GM21717 (cell line): ENCODE data around the gene ZNF341.

Experiments
- ATAC-seq: cut with Tn5 transposase; IDR thresholded peaks from one replicate; pipeline ENCODE4 v1.9.1; 2021; ENCODE audit warnings: mild to moderate bottlenecking, moderate library complexity; ENCODE audit not compliant: unreplicated experiment

The ZNF341 gene

DNA sequence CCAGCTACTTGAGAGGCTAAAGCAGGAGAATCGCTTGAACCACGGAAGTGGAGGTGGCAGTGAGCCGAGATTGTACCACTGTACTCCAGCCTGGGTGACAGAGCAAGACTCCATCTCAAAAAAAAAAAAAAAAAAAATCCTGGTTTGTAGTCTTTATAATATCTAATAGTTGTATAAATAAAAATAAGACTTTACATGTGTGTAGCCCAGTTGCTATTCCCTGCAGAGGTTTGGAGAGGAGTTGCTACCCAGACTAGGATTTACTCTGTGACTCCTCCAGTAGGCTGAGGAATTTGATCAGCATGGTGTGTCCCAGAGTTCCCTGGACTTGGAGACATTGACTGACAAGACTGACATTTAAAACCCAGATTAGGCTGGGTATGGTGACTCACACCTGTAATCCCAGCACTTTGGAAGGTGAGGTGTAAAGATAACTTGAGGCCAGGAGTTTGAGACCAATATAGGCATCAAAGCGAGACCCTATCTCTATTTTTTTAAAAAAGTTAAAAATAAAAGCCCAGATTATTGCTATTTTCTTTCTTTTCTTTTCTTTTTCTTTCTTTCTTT, 89.6 kb downstream of the ZNF341 start:
- no peak for ATAC-seq

DNA sequence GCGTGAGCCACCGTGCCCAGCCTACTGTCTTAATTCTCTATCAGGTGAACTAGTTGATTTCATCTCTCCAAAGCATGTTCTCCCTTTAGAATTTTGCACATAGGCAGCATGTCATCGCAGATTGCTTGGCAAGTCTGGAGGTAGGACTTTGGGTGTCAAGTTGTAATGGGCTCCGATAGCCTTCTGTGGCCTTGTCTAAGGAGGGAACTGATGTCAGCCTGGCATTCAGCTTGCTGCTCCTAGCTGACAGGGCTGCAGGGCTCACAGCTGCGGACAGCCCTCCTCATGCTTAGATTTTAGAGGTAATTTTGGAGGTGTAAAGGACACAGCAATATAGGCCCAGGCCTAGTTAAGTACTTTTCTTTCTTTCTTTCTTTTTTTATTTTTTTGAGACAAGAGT, 90.6 kb downstream of the ZNF341 start:
- no peak for ATAC-seq

DNA sequence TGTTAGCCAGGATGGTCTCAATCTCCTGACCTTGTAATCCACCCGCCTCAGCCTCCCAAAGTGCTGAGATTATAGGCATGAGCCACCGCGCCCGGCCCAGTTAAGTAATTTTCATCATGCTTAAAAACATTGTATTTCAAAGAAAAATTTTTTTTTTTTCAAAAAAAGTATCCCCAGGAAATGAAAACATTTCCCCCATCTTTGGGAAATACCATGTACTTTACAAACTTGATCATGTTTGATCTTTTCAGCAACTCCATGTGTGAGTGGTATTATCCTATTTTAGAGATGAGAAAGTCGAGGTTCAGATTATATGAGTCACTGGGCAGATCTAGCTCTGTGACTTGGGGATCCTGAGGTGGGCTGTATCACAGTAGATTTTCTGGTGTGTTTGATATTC, 91.2 kb downstream of the ZNF341 start:
- ATAC-seq = no peak

DNA sequence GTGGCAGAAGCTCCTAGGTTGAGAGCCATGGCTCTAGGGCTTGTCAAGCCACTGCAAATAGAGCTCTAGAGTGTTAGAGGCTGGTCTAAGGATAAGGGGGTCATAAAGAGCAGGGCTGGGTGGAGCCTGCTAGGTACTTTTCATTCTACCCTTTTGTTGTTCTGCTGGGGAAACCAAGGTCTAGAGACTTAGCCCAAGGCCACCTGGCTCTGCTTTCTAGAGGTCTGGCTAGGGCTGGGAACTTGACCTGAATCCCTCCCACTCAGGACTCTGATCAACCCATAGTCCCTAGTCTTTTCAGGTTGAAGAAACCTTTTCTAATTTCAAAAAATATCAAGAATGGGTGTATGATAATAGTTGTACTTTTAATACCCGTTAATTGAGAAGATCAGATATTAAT, 93.1 kb downstream of the ZNF341 start:
- no peak for ATAC-seq

DNA sequence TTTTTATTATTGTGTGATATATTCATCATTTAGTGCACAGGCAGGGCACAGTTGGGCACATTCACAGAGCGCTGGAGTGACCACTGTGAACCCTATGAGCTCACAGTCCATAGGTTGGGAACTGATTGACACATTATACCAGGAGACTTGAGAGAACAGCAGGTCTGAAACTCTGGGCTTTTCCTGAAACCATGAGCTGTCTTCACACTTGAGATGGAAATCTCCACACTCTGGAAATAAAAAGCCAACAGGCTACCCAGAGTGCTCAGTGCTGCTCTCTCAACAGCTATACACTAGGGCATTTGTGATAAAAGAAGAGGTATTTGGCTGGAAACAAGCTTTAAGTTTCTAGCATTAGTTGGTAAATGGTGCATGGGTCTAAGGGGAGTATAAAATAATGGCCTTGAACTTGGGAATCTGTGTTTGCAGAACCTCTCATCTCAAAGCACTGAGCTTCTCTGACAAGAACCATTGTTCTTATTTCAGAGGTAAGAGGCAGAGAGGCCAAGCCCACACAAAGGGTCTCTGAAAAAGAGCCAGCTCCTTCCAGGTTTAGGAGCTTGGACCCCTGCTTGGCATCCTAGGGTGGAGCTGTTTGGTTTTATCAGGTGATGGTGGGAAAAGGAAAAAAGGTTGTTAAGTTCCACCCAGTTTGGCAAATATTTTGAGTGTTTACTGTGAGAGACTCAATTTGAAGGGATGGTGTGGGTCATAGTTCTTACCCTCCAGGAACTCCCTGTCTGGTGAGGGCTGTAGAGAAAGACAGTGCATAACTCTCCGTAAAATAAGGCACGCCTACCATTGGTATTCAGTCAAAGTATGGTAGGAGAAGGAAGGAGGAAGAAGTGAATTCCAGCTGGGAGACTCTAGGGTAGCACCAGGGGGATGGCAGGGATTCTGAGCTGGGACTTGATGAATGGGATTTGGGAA, 93.8 kb downstream of the ZNF341 start:
- no peak for ATAC-seq

DNA sequence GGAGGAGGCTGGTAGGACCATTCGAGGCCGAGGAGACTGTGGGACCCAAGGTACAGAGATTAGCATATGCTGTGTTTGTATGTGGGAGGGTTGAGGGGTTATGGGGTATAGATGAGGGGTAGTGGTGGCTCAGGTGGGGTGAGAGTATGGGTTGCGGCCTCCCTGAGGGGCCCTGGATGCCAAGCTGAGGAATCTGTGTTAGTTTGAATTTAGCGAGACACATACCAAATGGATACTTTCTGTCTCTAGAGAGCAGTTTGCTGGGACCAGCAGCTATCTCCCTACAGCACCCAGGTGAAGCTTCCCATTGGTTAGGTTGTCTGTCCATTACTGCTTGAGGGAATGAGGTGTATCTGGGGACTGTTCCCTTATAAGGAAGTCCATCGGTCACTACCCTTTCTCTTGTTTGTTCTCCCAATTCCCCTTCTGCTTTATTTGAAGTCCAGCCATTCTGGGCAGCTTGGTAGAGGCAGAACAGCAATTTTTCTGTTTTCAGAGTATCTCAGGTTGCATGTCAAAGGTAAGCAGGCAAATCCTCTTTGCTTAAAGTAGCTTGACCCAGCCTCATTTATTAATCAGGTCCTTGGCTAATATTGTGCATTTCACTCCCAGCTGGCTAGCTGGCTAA, 94.6 kb downstream of the ZNF341 start:
- no peak for ATAC-seq

- no peak for ATAC-seq
These were observed 95.3 kb downstream of the ZNF341 start for GRCh38 chr20:33827109-33827508.

- ATAC-seq = no peak
These were observed 96.0 kb downstream of the ZNF341 start for GRCh38 chr20:33827634-33828325.

DNA sequence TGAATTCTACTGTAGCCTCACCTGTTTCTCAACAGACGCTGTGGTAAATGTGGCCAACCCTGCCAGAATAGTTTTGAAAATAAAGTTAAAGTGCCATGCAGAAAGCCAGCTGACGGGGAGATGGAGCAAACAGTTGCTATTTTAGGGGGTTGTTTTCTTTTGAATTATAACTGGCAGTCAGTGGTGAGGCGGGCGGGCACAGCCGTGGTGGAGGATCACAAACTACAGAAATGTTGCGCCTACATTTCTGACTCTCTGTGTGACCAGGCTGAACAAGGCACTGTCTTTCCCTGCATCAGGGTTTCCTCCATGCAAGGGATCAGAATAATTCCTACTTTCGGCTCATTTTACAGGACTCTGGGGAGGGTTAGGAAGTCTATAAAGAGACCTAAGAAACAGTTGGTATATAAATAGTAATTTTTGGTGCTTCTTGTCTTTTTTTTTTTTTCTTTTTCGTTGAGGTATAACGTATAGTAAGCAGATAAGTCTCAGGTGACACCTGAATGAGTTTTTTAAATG, 96.6 kb downstream of the ZNF341 start:
- no peak for ATAC-seq

DNA sequence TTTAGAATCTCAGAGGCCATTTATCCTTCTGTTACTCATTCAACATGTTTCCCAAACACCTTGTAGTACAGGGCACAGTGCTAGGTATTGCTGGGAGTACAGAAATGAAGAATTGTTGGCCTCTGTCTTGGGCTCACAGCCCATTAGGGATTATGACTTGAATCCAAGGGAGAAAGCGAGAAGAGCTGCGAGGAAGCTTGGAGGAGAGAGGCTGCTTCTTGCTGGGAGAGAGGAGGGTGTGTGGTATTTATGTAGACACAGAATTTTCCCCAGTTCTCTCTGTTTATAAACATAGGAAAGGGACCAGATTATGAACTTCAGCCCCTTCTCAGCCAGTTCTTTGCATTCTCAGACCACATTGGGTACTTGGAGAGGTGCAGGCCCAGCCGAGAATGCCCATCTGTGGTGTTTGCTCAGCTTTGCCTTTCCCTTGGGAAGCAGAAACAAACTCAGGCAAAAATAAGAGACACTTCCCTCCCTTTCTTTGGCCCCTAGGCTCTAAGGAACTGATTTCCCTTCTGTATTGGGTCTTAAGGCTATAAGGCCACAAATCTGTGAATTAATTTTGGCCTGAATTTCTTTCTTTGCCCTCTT, 97.3 kb downstream of the ZNF341 start:
- ATAC-seq = no peak

DNA sequence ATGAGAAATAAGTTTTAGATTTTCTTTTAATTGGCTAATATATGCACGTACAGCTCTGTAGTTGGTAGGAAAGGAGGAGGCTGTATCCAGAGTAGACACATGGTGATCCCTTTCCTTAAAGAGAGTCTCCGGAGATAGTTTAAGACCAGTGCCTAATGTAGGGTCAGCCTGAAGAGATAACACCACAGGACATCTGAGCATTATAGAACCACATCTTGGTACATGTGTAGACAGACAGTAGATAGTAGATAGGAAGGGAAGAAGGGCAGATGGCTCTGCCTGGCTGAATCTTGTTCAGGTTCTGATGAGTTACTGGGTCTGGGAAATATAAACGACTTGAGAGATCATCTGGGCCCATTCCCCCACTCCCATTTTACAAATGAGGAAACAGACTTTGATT, 97.8 kb downstream of the ZNF341 start:
- ATAC-seq = no peak

GRCh38 chr20:33830371-33830770, 98.6 kb downstream of the ZNF341 start:
- ATAC-seq = no peak

GRCh38 chr20:33832103-33832804, 100.5 kb downstream of the ZNF341 start:
- no peak for ATAC-seq

GRCh38 chr20:33833333-33833732, 101.5 kb downstream of the ZNF341 start:
- ATAC-seq = no peak

DNA sequence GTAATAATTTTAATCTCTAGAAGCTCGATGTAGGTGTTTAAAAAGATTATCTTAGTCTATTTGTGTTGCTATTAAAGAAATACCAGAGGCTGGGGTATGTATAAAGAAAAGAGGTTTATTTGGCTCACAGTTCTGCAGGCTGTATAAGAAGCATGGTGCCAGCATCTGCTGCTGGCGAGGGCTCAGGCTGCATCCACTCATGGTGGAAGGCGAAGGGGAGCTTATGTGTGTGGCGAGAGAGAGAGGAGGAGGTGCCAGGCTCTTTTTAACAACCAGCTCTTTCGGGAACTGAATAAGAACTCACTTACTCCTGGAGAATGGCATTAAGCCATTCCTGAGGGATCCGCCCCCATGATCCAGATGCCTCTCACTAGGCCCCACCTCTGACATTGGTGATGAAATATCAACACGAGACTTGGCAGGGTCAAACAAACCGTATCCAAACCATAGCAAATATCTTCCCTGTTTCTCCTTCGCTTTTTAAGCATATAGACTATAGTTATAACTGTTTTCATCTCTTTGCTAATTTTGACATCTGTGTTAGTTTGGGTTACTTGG, 103.9 kb downstream of the ZNF341 start:
- ATAC-seq = no peak

- ATAC-seq = no peak
These were observed 104.5 kb downstream of the ZNF341 start for GRCh38 chr20:33836277-33836676.

DNA sequence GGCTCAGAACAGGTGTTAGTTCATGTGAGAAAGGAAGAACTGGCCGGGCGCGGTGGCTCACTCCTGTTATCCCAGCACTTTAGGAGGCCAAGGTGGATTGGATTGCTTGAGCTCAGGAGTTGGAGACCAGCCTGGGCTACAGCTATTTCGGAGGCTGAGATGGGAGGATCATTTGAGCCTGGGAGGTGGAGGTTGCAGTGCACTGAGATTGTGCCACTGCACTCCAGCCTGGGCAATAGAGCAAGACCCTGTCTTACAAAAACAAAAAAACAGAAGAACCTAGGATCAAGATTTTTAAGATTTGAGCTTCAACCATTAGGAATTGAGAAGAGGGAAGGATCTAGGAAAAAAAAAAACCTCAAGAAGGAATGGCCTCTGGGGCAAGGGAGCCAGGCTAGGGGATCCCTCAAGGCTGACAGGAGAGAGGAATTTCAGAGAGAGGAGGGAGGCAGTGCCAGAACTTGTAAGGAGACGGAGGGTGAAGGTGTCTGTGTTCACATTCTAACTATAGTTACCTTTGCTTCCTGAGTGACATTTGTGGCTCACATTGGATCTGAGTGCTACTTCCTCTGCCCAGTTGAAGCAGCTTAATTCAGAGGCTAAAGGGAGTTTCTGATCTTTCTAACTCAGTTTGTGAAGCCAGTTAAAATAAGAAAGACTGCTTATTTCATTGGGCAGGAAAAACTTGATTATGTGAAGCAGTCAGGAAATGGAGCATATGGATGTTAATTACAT, 105.5 kb downstream of the ZNF341 start:
- no peak for ATAC-seq

DNA sequence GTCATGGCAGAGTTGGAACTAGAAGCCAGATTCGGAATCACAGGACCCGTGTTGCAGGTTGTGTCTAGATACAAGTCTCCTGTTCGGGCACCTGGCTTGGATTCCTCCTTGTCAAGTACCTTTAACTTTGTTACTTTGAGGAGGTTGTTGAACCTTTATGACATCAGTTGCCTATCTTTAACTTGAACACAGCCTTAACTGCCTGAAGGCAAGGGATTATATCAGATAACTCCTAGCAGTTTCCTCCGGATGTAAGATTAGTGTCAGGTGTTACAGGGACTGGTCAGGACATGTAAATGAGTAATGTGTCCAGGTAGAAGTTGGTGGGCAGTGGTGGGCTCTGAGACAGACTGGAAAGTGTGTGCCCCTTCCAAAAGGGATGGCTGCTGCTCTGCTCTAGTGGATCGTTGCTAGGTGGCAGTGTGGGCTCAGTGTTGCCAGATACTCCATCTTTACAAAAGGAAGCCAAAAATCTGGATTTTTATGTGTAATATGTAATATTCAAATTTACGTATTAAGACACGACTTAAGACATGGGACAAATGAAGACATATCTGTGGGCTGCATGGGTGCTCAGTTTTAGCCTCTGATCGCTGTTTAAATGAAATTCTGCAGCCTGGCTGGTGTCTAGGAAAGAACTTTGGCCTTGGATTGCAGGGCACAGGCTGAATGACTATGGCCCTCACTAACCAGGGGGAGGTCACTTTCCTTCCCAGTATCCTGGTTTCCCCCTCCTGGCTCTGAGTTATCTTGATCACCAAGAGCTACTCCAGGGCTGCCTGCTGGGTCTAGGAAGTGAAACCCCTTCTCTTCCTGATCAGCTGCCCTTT, 106.5 kb downstream of the ZNF341 start:
- ATAC-seq = no peak
